Peyer's patch (tissue), 4 donors: ENCODE results near the gene SERINC2. TPM values are rescaled to one million over a fixed set of nuclear protein-coding genes. Genes with fewer than 3 reads are reported as not detected.

Experiments used
- DNase-seq, 3 donors: peaks; one replicate each; pipeline ENCODE4 v3.0.0-alpha.2; 2017 to 2019
- H3K27ac ChIP-seq, 4 donors: fragments of 200-600 bp; sonication (generic); one replicate each; pipeline ENCODE4 v1.5.1; 2016 to 2019
- H3K27me3 ChIP-seq, 2 donors: fragments of 200-600 bp; sonication (generic); one replicate each; pipeline ENCODE4 v1.5.1; 2019
- H3K36me3 ChIP-seq, 3 donors: fragments of 200-600 bp; sonication (generic); one replicate each; pipeline ENCODE4 v1.5.1; 2016 to 2019
- H3K4me1 ChIP-seq, 4 donors: fragments of 200-600 bp; sonication (generic); one replicate each; pipeline ENCODE4 v1.5.1; 2016 to 2019
- H3K4me3 ChIP-seq, 4 donors: fragments of 200-600 bp; sonication (generic); 1 replicate in 3 of 4; 2 replicates in 1 of 4; pipeline ENCODE4 v1.5.1; 2016 to 2019; ENCODE audit warnings: mild to moderate bottlenecking in 1 of 4
- H3K9me3 ChIP-seq, 4 donors: fragments of 200-600 bp; sonication (generic); one replicate each; pipeline ENCODE4 v1.5.1; 2016 to 2019; ENCODE audit warnings: mild to moderate bottlenecking in 1 of 4
- CTCF ChIP-seq, 6 experiments: fragments of 450-650 bp in 4 of 6; fragments of 200-600 bp in 2 of 6; sonication (generic) in 1 of 6; IDR thresholded peaks; one replicate each; pipeline ENCODE4 v1.5.1; 2017 to 2019; ENCODE audit warnings: antibody characterized with exemption in 6 of 6, mild to moderate bottlenecking in 3 of 6, moderate library complexity in 1 of 6
- POLR2A ChIP-seq, 2 donors: fragments of 450-650 bp; IDR thresholded peaks; one replicate each; pipeline ENCODE4 v1.5.1; 2017; ENCODE audit warnings: antibody characterized with exemption in 2 of 2, mild to moderate bottlenecking in 2 of 2, moderate library complexity in 2 of 2
- total RNA-seq, 4 donors: library from RNA; depleted of rRNA; stranded (reverse); fragments of >200 nt; gene quantifications; one replicate each; pipeline ENCODE4 v1.1.0, GENCODE V29; 2016

Gene SERINC2
- total RNA-seq, 4 donors from 2014 or later = 36.3 to 229 (median 210) TPM

GRCh38 chr1:31483012-31483946 is 70.3 kb downstream of the SERINC2 start:
- no peak overlapping the region for H3K4me3 ChIP-seq
- TF ChIP-seq POLR2A (IDR thresholded peaks at IDR 0.05) = no peak
- no peak for TF ChIP-seq CTCF (IDR thresholded peaks at IDR 0.05)
- H3K4me1 ChIP-seq = peaks cover 0 to 9% (median 0%) of the 10 kb centered on the region in 4 donors
- H3K27ac ChIP-seq = peak overlapping the region in 3 of 4 donors; percentile 50 to 85 (median 71)
- H3K27me3 ChIP-seq = no peaks in the 10 kb centered on the region
- no peaks in the 10 kb centered on the region for H3K36me3 ChIP-seq
- peak in 1 of 3 donors; percentile 76 for DNase-seq
- H3K9me3 ChIP-seq = no peaks in the 10 kb centered on the region

Other genes with a start within 250 kb of the SERINC2 start
- gene NKAIN1, start 173.3 kb upstream of the SERINC2 start, total RNA-seq = not detected
- gene SNRNP40, start 116.4 kb upstream of the SERINC2 start, total RNA-seq = 10 to 100 TPM; 22.9 to 63.5 (median 34.3) TPM
- 1 to 10 TPM; 5.4 to 9.8 (median 8.1) TPM for gene ZCCHC17, start 116.2 kb upstream of the SERINC2 start, total RNA-seq
- gene FABP3, start 40.1 kb upstream of the SERINC2 start, total RNA-seq = 10 to 100 TPM in 1 of 4 donors, 1 to 10 TPM in 1, not detected in 2; 2.7 to 15.7 TPM
- gene TINAGL1, start 163.3 kb downstream of the SERINC2 start, total RNA-seq = 100 to 1,000 TPM; 112 to 215 (median 192) TPM
- gene HCRTR1, start 204.5 kb downstream of the SERINC2 start, total RNA-seq = not detected
- gene PEF1, start 231.7 kb downstream of the SERINC2 start, total RNA-seq = 100 to 1,000 TPM in 1 of 4 donors, 10 to 100 TPM in 3; 49.5 to 116 (median 59.8) TPM